ENCODE results near the gene L1CAM.

The L1CAM gene

GRCh38 chrX:153881281-153881680 lies 4.7 kb downstream of the L1CAM start:
- no peak for FAIRE-seq
- no peak for DNase-seq (ENCODE audit: extremely low spot score, insufficient read length, low read depth)

GRCh38 chrX:153880440-153880815 lies 5.5 kb downstream of the L1CAM start:
- DNase-seq (ENCODE audit: extremely low spot score, insufficient read length, low read depth) = no peak
- FAIRE-seq = no peak

- no peak for DNase-seq (ENCODE audit: extremely low spot score, insufficient read length, low read depth)
- FAIRE-seq = no peak
Observed at GRCh38 chrX:153879741-153880439, 6.1 kb downstream of the L1CAM start.

GRCh38 chrX:153878969-153879653 lies 6.9 kb downstream of the L1CAM start:
- FAIRE-seq = no peak

GRCh38 chrX:153878345-153878744 lies 7.6 kb downstream of the L1CAM start:
- no peak for FAIRE-seq

More at GRCh38 chrX:153878969-153879653, 6.9 kb downstream of the L1CAM start:
- no peak for DNase-seq (ENCODE audit: extremely low spot score, insufficient read length, low read depth)

GRCh38 chrX:153877571-153878261 lies 8.3 kb downstream of the L1CAM start:
- no peak for FAIRE-seq

More at GRCh38 chrX:153878345-153878744, 7.6 kb downstream of the L1CAM start:
- DNase-seq (ENCODE audit: extremely low spot score, insufficient read length, low read depth) = no peak

GRCh38 chrX:153876112-153876491 lies 9.9 kb downstream of the L1CAM start:
- no peak for FAIRE-seq
- DNase-seq (ENCODE audit: extremely low spot score, insufficient read length, low read depth) = no peak

More at GRCh38 chrX:153877571-153878261, 8.3 kb downstream of the L1CAM start:
- DNase-seq (ENCODE audit: extremely low spot score, insufficient read length, low read depth) = no peak

GRCh38 chrX:153875391-153876111 lies 10.4 kb downstream of the L1CAM start:
- FAIRE-seq = peak; percentile 41
- peak; percentile 22 for DNase-seq (ENCODE audit: extremely low spot score, insufficient read length, low read depth)

GRCh38 chrX:153874366-153875125 lies 11.4 kb downstream of the L1CAM start:
- no peak for FAIRE-seq
- DNase-seq (ENCODE audit: extremely low spot score, insufficient read length, low read depth) = no peak

- no peak for DNase-seq (ENCODE audit: extremely low spot score, insufficient read length, low read depth)
- FAIRE-seq = no peak
Observed at GRCh38 chrX:153874085-153874365, 11.9 kb downstream of the L1CAM start.

GRCh38 chrX:153873282-153874084 lies 12.5 kb downstream of the L1CAM start:
- DNase-seq (ENCODE audit: extremely low spot score, insufficient read length, low read depth) = no peak
- no peak for FAIRE-seq

GRCh38 chrX:153871946-153872878 lies 13.8 kb downstream of the L1CAM start:
- DNase-seq (ENCODE audit: extremely low spot score, insufficient read length, low read depth) (no peak), FAIRE-seq (no peak)

GRCh38 chrX:153871451-153871850 lies 14.5 kb downstream of the L1CAM start:
- no peak for DNase-seq (ENCODE audit: extremely low spot score, insufficient read length, low read depth)

GRCh38 chrX:153870791-153871360 lies 15.1 kb downstream of the L1CAM start:
- FAIRE-seq (no peak), DNase-seq (ENCODE audit: extremely low spot score, insufficient read length, low read depth) (no peak)

More at GRCh38 chrX:153871451-153871850, 14.5 kb downstream of the L1CAM start:
- no peak for FAIRE-seq

GRCh38 chrX:153870288-153870690 lies 15.7 kb downstream of the L1CAM start:
- FAIRE-seq (no peak), DNase-seq (ENCODE audit: extremely low spot score, insufficient read length, low read depth) (no peak)

- FAIRE-seq (no peak), DNase-seq (ENCODE audit: extremely low spot score, insufficient read length, low read depth) (no peak)
Observed at GRCh38 chrX:153869473-153870287, 16.3 kb downstream of the L1CAM start.
